SHP77 treated with DMSO at 0.1 percent for 48 hours (cell line): ENCODE data around the gene NOD1.
A peak's percentile ranks its signal among the peaks of the same experiment; 100 is the strongest.

Experiments used
- DNase-seq: peaks from one replicate; lab custom pipeline; 2025; lab: John Stamatoyannopoulos, UW

The NOD1 gene

GRCh38 chr7:30470771-30471170, 7.8 kb downstream of the NOD1 start:
- DNase-seq: peak; percentile 27

- peak; percentile 57 for DNase-seq
These were observed 8.3 kb downstream of the NOD1 start for GRCh38 chr7:30470163-30470770.

GRCh38 chr7:30469303-30469702, 9.3 kb downstream of the NOD1 start:
- DNase-seq: peak; percentile 77

DNA sequence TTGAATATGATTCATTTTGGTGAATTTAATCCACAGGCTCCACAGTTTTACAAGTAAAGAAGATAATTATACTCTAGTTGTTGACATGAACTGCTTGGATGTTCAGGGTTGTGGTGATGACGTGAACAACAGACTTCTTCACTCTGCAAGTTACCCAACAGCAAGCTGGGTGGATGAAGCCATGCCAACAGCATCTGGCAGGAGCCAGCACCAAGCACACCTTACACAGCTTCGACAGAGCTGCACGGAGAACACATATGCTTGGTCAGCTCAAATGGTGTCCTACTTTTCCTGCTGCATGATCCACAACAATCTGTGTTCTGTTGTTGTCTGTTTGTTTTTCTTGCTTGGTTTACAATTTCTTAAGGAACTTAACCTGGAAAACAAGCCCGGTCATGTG, 9.8 kb downstream of the NOD1 start:
- DNase-seq: no peak

- DNase-seq: no peak
These were observed 10.5 kb downstream of the NOD1 start for GRCh38 chr7:30468041-30468440.

GRCh38 chr7:30467271-30467670, 11.3 kb downstream of the NOD1 start:
- DNase-seq: no peak

- no peak for DNase-seq
These were observed 12.3 kb downstream of the NOD1 start for GRCh38 chr7:30466266-30466665.

DNA sequence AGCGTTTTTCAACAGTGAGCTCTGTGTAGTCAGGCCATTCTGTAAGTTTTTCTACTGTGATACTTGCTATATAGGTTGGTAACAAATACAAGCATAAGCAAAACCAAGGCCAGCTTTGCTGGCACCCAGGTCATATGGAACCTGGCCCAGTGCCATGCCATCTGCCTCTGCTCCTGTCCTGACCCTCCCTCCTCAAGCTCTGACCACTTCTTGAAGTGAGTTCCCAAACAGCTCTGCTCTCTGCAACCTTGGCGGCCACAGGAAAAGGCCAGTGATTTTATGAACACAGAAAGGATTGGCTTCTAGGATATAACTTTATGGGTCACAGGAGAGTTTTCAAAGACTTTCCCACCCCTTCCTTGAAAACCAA, 12.8 kb downstream of the NOD1 start:
- DNase-seq: no peak

GRCh38 chr7:30465046-30465810, 13.4 kb downstream of the NOD1 start:
- DNase-seq: no peak

GRCh38 chr7:30464231-30464671, 14.3 kb downstream of the NOD1 start:
- no peak for DNase-seq

GRCh38 chr7:30463405-30464145, 15.0 kb downstream of the NOD1 start:
- no peak for DNase-seq

- no peak for DNase-seq
These were observed 16.4 kb downstream of the NOD1 start for GRCh38 chr7:30462179-30462578.

- no peak for DNase-seq
These were observed 18.3 kb downstream of the NOD1 start for GRCh38 chr7:30460246-30460633.

- DNase-seq: no peak
These were observed 18.9 kb downstream of the NOD1 start for GRCh38 chr7:30459591-30460245.

- DNase-seq: no peak
These were observed 20.3 kb downstream of the NOD1 start for GRCh38 chr7:30458311-30458710.

DNA sequence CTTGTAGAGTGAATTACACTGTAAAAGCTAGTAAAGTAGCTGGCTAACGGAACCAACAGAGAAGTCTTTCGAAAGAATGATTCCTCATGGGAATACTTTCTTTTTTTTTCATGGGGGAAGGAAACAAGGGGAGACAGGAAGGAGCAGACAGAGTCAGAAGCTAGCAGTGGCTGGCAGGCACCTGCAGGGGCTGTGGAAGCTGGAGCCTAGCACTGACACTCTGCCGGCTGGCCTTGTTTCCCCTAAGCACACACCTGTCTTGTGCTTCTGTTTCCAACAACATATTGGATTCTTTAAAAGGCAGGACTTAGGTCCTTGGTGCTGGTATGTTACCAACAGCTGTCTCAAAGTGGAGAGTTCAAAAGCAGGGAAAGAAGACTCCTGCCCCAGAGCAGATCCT, 24.7 kb downstream of the NOD1 start:
- DNase-seq: no peak

DNA sequence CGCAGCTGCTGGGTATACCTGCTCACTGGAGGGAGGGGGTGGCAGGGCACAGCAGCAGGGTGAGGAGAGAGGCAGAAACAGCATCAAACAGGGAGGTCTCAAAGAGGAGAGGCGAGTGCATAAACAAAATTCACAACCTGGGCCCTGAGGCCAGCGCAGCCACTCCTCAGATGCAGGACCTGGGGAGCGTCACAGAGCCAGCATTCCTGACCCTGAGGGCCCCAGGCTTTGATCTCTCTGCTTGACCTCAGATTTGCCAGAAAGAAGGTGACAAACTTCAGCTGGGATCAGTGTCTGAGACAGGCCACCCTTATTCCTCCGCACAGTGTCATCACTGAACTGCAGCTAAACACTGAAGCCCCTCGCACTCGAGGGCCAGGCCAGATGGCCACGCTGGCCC, 25.6 kb downstream of the NOD1 start:
- no peak for DNase-seq

- no peak for DNase-seq
These were observed 26.2 kb downstream of the NOD1 start for GRCh38 chr7:30452280-30452930.

DNA sequence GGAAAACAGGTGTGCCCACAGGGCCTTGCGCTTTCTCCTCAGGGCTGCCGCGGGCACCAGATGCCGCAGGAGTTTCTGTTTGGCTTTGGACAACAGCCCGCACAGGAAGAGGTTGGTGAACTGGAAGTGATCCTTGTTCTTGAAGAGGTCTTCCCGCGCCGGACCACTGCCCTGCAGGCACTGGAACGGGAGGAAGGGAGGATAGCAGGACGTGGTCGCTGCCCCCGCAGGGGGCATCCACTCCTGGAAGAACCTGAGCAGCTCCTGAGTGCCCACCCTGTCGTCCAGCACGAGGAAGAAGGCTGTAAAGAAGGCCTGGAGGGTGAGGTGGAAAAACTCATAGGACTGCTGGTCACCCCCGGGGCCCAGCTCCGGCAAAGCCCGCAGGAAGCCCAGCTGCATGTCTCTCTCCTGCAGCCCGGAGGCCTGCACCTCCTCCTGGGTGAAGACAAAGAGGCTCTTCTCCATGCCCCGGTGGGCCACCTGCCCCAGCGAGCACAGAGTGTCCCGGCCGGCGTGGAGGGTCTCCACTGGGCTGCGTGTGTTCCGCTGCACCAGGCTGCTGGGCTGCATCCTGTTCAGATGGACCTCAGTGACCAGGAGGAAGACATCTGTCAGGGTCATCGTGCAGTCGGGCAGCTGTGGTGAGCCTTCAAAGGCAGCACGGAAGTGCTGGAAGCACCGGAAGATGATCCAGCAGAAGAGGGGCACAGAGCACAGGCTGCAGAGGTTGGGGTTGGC, 26.9 kb downstream of the NOD1 start:
- no peak for DNase-seq

GRCh38 chr7:30450983-30451497, 27.5 kb downstream of the NOD1 start:
- DNase-seq: no peak
